IPS DF 6.9 (cell line): ENCODE data around the gene LRRC75A.

ENCODE experiments used
- DNase-seq: peaks from one replicate; pipeline ENCODE4 v3.0.0-alpha.2; 2013; ENCODE audit warnings: low read depth, low spot score
- H3K27ac ChIP-seq: one replicate; pipeline ENCODE4 v1.5.1; 2013; ENCODE audit warnings: low read length, control low read depth
- H3K27me3 ChIP-seq: 2 replicates; pipeline ENCODE4 v1.6.1; 2013; ENCODE audit warnings: mild to moderate bottlenecking, low read length; ENCODE audit not compliant: control insufficient read depth, insufficient read depth
- H3K36me3 ChIP-seq: 2 replicates; pipeline ENCODE4 v1.6.1; 2013; ENCODE audit warnings: low read length; ENCODE audit not compliant: control insufficient read depth, insufficient read depth
- H3K4me1 ChIP-seq: 2 replicates; pipeline ENCODE4 v1.6.1; 2013; ENCODE audit warnings: low read length; ENCODE audit not compliant: control insufficient read depth, insufficient read depth
- H3K4me3 ChIP-seq: 2 replicates; pipeline ENCODE4 v1.5.1; 2013; ENCODE audit warnings: mild to moderate bottlenecking, low read length
- H3K9me3 ChIP-seq: 2 replicates; pipeline ENCODE4 v1.6.1; 2013; ENCODE audit warnings: low read length, inconsistent platforms; ENCODE audit not compliant: control insufficient read depth, insufficient read depth
- WGBS: extraction: QIAGEN DNeasy Blood & Tissue Kit; methylation state at CpG from one replicate; pipeline ENCODE4 v1.1.7; 2013; ENCODE audit warnings: mixed read lengths, missing lambda C conversion rate; ENCODE audit not compliant: insufficient read length, insufficient coverage; 5-methylcytosine and 5-hydroxymethylcytosine counted together

The LRRC75A gene

GRCh38 chr17:16515933-16516332, 23.9 kb upstream of the LRRC75A start:
- Histone ChIP-seq H3K27ac (no peak overlapping the region), H3K9me3 (no peaks in the 10 kb centered on the region), H3K27me3 (0 out of 2 replicates have a peak, but pooled peaks cover 2% of the 10 kb centered on the region), H3K36me3 (no peaks in the 10 kb centered on the region), H3K4me1 (peaks cover 3% of the 10 kb centered on the region), H3K4me3 (no peak overlapping the region)
- WGBS = no CpG with 5 or more reads among the region's 4 CpGs
- DNase-seq = no peak

GRCh38 chr17:16513873-16514272, 21.9 kb upstream of the LRRC75A start:
- no peak overlapping the region for H3K27ac ChIP-seq
- no peaks in the 10 kb centered on the region for H3K36me3 ChIP-seq
- DNase-seq = no peak
- no peaks in the 10 kb centered on the region for H3K9me3 ChIP-seq
- WGBS = no CpG with 5 or more reads among the region's 6 CpGs
- peaks cover 3% of the 10 kb centered on the region for H3K4me1 ChIP-seq
- H3K4me3 ChIP-seq = no peak overlapping the region
- 0 out of 2 replicates have a peak, but pooled peaks cover 2% of the 10 kb centered on the region for H3K27me3 ChIP-seq

- Histone ChIP-seq H3K9me3 (no peaks in the 10 kb centered on the region), H3K4me3 (no peak overlapping the region), H3K4me1 (peaks cover 3% of the 10 kb centered on the region), H3K27ac (no peak overlapping the region), H3K36me3 (no peaks in the 10 kb centered on the region), H3K27me3 (0 out of 2 replicates have a peak, but pooled peaks cover 2% of the 10 kb centered on the region)
- DNase-seq = no peak
- no CpG with 5 or more reads among the region's 4 CpGs for WGBS
Observed at GRCh38 chr17:16512011-16512410, 20.0 kb upstream of the LRRC75A start.

- Histone ChIP-seq H3K27me3 (0 out of 2 replicates have a peak, but pooled peaks cover 2% of the 10 kb centered on the region), H3K4me3 (no peak overlapping the region), H3K36me3 (no peaks in the 10 kb centered on the region), H3K27ac (no peak overlapping the region), H3K9me3 (no peaks in the 10 kb centered on the region), H3K4me1 (peaks cover 3% of the 10 kb centered on the region)
- DNase-seq = no peak
- WGBS = no CpG with 5 or more reads among the region's 1 CpG
Observed at GRCh38 chr17:16511593-16511992, 19.6 kb upstream of the LRRC75A start.

- Histone ChIP-seq H3K27ac (no peak overlapping the region), H3K36me3 (no peaks in the 10 kb centered on the region), H3K9me3 (no peaks in the 10 kb centered on the region), H3K27me3 (no peaks in the 10 kb centered on the region), H3K4me3 (no peak overlapping the region), H3K4me1 (no peaks in the 10 kb centered on the region)
- DNase-seq = no peak
- no CpG with 5 or more reads among the region's 8 CpGs for WGBS
Observed at GRCh38 chr17:16507918-16508533, 16.0 kb upstream of the LRRC75A start.

GRCh38 chr17:16506188-16506587, 14.2 kb upstream of the LRRC75A start:
- Histone ChIP-seq H3K27me3 (no peaks in the 10 kb centered on the region), H3K36me3 (no peaks in the 10 kb centered on the region), H3K27ac (no peak overlapping the region), H3K9me3 (no peaks in the 10 kb centered on the region), H3K4me3 (no peak overlapping the region), H3K4me1 (no peaks in the 10 kb centered on the region)
- DNase-seq = no peak
- no CpG with 5 or more reads among the region's 3 CpGs for WGBS

GRCh38 chr17:16504984-16505383, 13.0 kb upstream of the LRRC75A start:
- H3K36me3 ChIP-seq = no peaks in the 10 kb centered on the region
- WGBS = 100% methylated on average over 1 of the region's 3 CpGs
- no peaks in the 10 kb centered on the region for H3K27me3 ChIP-seq
- no peak overlapping the region for H3K4me3 ChIP-seq
- no peak for DNase-seq
- no peaks in the 10 kb centered on the region for H3K4me1 ChIP-seq
- H3K9me3 ChIP-seq = no peaks in the 10 kb centered on the region
- no peak overlapping the region for H3K27ac ChIP-seq

GRCh38 chr17:16496820-16497489, 5.0 kb upstream of the LRRC75A start:
- H3K36me3 ChIP-seq = no peaks in the 10 kb centered on the region
- H3K4me3 ChIP-seq = no peak overlapping the region
- WGBS = no CpG with 5 or more reads among the region's 12 CpGs
- no peak for DNase-seq
- no peaks in the 10 kb centered on the region for H3K9me3 ChIP-seq
- no peaks in the 10 kb centered on the region for H3K27me3 ChIP-seq
- no peaks in the 10 kb centered on the region for H3K4me1 ChIP-seq
- no peak overlapping the region for H3K27ac ChIP-seq

- H3K27ac ChIP-seq = no peak overlapping the region
Observed at GRCh38 chr17:16495980-16496819, 4.2 kb upstream of the LRRC75A start.

GRCh38 chr17:16495561-16495960, 3.6 kb upstream of the LRRC75A start:
- no peak for DNase-seq
- H3K27ac ChIP-seq = no peak overlapping the region
- no peaks in the 10 kb centered on the region for H3K36me3 ChIP-seq
- no peak overlapping the region for H3K4me3 ChIP-seq
- H3K9me3 ChIP-seq = no peaks in the 10 kb centered on the region
- H3K4me1 ChIP-seq = peaks cover 2% of the 10 kb centered on the region; the same call in 1 of the 2 replicates
- WGBS = no CpG with 5 or more reads among the region's 4 CpGs
- H3K27me3 ChIP-seq = no peaks in the 10 kb centered on the region

More at GRCh38 chr17:16495980-16496819, 4.2 kb upstream of the LRRC75A start:
- Histone ChIP-seq H3K36me3 (no peaks in the 10 kb centered on the region), H3K4me1 (no peaks in the 10 kb centered on the region), H3K4me3 (no peak overlapping the region), H3K27me3 (no peaks in the 10 kb centered on the region), H3K9me3 (no peaks in the 10 kb centered on the region)
- no peak for DNase-seq
- WGBS = no CpG with 5 or more reads among the region's 12 CpGs
